Suprapubic skin (tissue), 3 donors: ENCODE measurements around the gene TXNL4A.
A peak's percentile ranks its signal among the peaks of the same experiment; 100 is the strongest.

Experiments
- POLR2AphosphoS5 ChIP-seq, 3 donors: sonication (generic); formaldehyde crosslinking; IDR thresholded peaks; one replicate each; pipeline ENCODE4 v1.6.1; 2017; ENCODE audit warnings: antibody characterized with exemption in 3 of 3
- TF ChIP-seq, protein P1 (sequence below), 2 donors: fragments of 200-600 bp in 1 of 2; fragments of 450-650 bp in 1 of 2; sonication (generic) in 1 of 2; IDR thresholded peaks; one replicate each; pipeline ENCODE4 v1.5.1; 2016 to 2019; ENCODE audit warnings: antibody characterized with exemption in 2 of 2, mild to moderate bottlenecking in 1 of 2, moderate library complexity in 1 of 2

DNA sequence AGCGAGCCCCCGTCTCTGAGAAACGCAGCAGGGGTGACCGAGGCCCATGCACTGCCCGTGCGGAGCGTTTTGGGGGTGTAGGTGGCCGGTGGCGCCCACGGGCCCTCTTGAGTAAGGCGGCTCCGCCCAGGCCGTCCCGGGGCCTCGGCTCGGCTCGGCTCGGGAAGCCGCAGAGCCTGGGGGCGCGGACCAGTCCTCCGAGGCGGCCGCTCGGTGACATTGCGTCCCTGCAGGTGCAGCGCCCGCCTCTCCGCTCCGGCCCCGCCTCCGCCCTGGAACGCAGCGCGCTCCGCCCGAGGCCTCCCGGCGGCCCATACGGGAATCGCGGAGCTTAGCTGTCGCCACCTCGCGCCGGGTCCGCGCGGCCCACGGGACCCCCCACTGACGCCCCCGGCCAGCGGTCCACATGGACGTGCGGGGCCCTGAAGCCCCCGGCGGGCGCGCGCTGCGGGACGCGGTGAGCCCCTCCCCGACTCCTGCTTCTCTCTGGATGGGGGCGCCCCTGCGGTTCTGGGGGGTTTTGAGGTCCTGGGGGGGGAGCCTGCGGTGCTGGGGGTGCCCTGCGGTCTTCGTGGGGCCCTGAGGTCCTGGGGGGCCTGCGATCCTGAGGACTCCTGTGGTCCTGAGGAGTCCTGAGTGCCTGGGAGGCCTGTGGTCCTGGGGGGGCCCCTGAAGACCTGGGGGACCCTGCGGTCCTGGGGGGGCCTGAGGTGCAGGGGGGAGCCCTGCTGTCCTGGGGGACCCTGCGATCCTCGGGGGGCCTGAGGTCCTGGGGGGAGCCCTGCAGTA, 23.8 kb downstream of the TXNL4A start, which contains the start of gene HSBP1L1:
- TF ChIP-seq, protein P1, sequence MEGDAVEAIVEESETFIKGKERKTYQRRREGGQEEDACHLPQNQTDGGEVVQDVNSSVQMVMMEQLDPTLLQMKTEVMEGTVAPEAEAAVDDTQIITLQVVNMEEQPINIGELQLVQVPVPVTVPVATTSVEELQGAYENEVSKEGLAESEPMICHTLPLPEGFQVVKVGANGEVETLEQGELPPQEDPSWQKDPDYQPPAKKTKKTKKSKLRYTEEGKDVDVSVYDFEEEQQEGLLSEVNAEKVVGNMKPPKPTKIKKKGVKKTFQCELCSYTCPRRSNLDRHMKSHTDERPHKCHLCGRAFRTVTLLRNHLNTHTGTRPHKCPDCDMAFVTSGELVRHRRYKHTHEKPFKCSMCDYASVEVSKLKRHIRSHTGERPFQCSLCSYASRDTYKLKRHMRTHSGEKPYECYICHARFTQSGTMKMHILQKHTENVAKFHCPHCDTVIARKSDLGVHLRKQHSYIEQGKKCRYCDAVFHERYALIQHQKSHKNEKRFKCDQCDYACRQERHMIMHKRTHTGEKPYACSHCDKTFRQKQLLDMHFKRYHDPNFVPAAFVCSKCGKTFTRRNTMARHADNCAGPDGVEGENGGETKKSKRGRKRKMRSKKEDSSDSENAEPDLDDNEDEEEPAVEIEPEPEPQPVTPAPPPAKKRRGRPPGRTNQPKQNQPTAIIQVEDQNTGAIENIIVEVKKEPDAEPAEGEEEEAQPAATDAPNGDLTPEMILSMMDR (IDR thresholded peaks at IDR 0.05): peak in 1 of 2 donors; percentile 34
- no peak for TF ChIP-seq POLR2AphosphoS5 (IDR thresholded peaks at IDR 0.05)
